ENCODE data around the gene DENND1A. TPM values are rescaled to one million over a fixed set of nuclear protein-coding genes. Genes with fewer than 3 reads are reported as not detected.

DENND1A gene
- total RNA-seq, 1 experiment from 2014 or later: 7.2 TPM

GRCh38 chr9:123684393-123685149 lies 245.4 kb downstream of the DENND1A start:
- no peaks in the 10 kb centered on the region for H3K27me3 ChIP-seq (replicated peaks)
- no peak for DNase-seq (ENCODE audit: low read depth in 1 of 2, low spot score in 2 of 2)
- H3K36me3 ChIP-seq: no peaks in the 10 kb centered on the region
- H3K4me3 ChIP-seq: no peak overlapping the region
- H3K9me3 ChIP-seq (replicated peaks): no peaks in the 10 kb centered on the region
- no peak overlapping the region for H3K27ac ChIP-seq
- H3K4me1 ChIP-seq (replicated peaks): no peaks in the 10 kb centered on the region

- H3K9me3 ChIP-seq (replicated peaks): no peaks in the 10 kb centered on the region
- H3K4me3 ChIP-seq: no peak overlapping the region
- peaks cover 12% of the 10 kb centered on the region for H3K4me1 ChIP-seq (replicated peaks)
- H3K36me3 ChIP-seq: no peaks in the 10 kb centered on the region
- H3K27ac ChIP-seq: no peak overlapping the region
- no peaks in the 10 kb centered on the region for H3K27me3 ChIP-seq (replicated peaks)
- DNase-seq (ENCODE audit: low read depth in 1 of 2, low spot score in 2 of 2): no peak
Observed at GRCh38 chr9:123682746-123683145, 247.2 kb downstream of the DENND1A start.

- no peak for DNase-seq (ENCODE audit: low read depth in 1 of 2, low spot score in 2 of 2)
- Histone ChIP-seq H3K4me1 (replicated peaks) (peaks cover 12% of the 10 kb centered on the region), H3K36me3 (no peaks in the 10 kb centered on the region), H3K9me3 (replicated peaks) (no peaks in the 10 kb centered on the region), H3K4me3 (no peak overlapping the region), H3K27me3 (replicated peaks) (no peaks in the 10 kb centered on the region), H3K27ac (no peak overlapping the region)
Observed at GRCh38 chr9:123680352-123680751, 249.6 kb downstream of the DENND1A start.

- Histone ChIP-seq H3K27ac (no peak overlapping the region), H3K36me3 (no peaks in the 10 kb centered on the region)
Observed at GRCh38 chr9:123679330-123679987, 250.5 kb downstream of the DENND1A start.

GRCh38 chr9:123678878-123679329 lies 251.0 kb downstream of the DENND1A start:
- H3K4me1 ChIP-seq (replicated peaks): peaks cover 12% of the 10 kb centered on the region
- H3K4me3 ChIP-seq: no peak overlapping the region
- H3K27me3 ChIP-seq (replicated peaks): no peaks in the 10 kb centered on the region
- no peaks in the 10 kb centered on the region for H3K36me3 ChIP-seq
- H3K9me3 ChIP-seq (replicated peaks): no peaks in the 10 kb centered on the region
- peak in 1 of 2 experiments; percentile 4 for DNase-seq (ENCODE audit: low read depth in 1 of 2, low spot score in 2 of 2)
- no peak overlapping the region for H3K27ac ChIP-seq

More at GRCh38 chr9:123679330-123679987, 250.5 kb downstream of the DENND1A start:
- H3K9me3 ChIP-seq (replicated peaks): no peaks in the 10 kb centered on the region
- peaks cover 12% of the 10 kb centered on the region for H3K4me1 ChIP-seq (replicated peaks)
- DNase-seq (ENCODE audit: low read depth in 1 of 2, low spot score in 2 of 2): no peak
- no peaks in the 10 kb centered on the region for H3K27me3 ChIP-seq (replicated peaks)
- H3K4me3 ChIP-seq: no peak overlapping the region

- Histone ChIP-seq H3K27me3 (replicated peaks) (no peaks in the 10 kb centered on the region), H3K4me1 (replicated peaks) (peaks cover 12% of the 10 kb centered on the region), H3K4me3 (no peak overlapping the region), H3K36me3 (no peaks in the 10 kb centered on the region), H3K9me3 (replicated peaks) (no peaks in the 10 kb centered on the region), H3K27ac (no peak overlapping the region)
- no peak for DNase-seq (ENCODE audit: low read depth in 1 of 2, low spot score in 2 of 2)
Observed at GRCh38 chr9:123678038-123678877, 251.7 kb downstream of the DENND1A start.

GRCh38 chr9:123676869-123677268 lies 253.1 kb downstream of the DENND1A start:
- DNase-seq (ENCODE audit: low read depth in 1 of 2, low spot score in 2 of 2): no peak
- Histone ChIP-seq H3K27me3 (replicated peaks) (no peaks in the 10 kb centered on the region), H3K27ac (no peak overlapping the region)

GRCh38 chr9:123669346-123669745 lies 260.6 kb downstream of the DENND1A start:
- Histone ChIP-seq H3K27ac (no peak overlapping the region), H3K4me1 (replicated peaks) (no peaks in the 10 kb centered on the region)
- DNase-seq (ENCODE audit: low read depth in 1 of 2, low spot score in 2 of 2): no peak

More at GRCh38 chr9:123676869-123677268, 253.1 kb downstream of the DENND1A start:
- Histone ChIP-seq H3K4me1 (replicated peaks) (peaks cover 12% of the 10 kb centered on the region), H3K9me3 (replicated peaks) (no peaks in the 10 kb centered on the region), H3K36me3 (no peaks in the 10 kb centered on the region), H3K4me3 (no peak overlapping the region)

GRCh38 chr9:123663529-123663928 lies 266.4 kb downstream of the DENND1A start:
- H3K36me3 ChIP-seq: peaks cover 3% of the 10 kb centered on the region; the same call in 1 of the 2 replicates
- no peak overlapping the region for H3K4me3 ChIP-seq
- no peak overlapping the region for H3K27ac ChIP-seq
- no peaks in the 10 kb centered on the region for H3K4me1 ChIP-seq (replicated peaks)
- no peaks in the 10 kb centered on the region for H3K27me3 ChIP-seq (replicated peaks)
- no peak for DNase-seq (ENCODE audit: low read depth in 1 of 2, low spot score in 2 of 2)
- H3K9me3 ChIP-seq (replicated peaks): peaks cover 4% of the 10 kb centered on the region; the same call in 1 of the 2 replicates

More at GRCh38 chr9:123669346-123669745, 260.6 kb downstream of the DENND1A start:
- H3K36me3 ChIP-seq: peaks cover 3% of the 10 kb centered on the region; the same call in 1 of the 2 replicates
- peaks cover 4% of the 10 kb centered on the region; the same call in 1 of the 2 replicates for H3K9me3 ChIP-seq (replicated peaks)
- H3K4me3 ChIP-seq: no peak overlapping the region
- no peaks in the 10 kb centered on the region for H3K27me3 ChIP-seq (replicated peaks)

GRCh38 chr9:123662057-123662776 lies 267.7 kb downstream of the DENND1A start:
- DNase-seq (ENCODE audit: low read depth in 1 of 2, low spot score in 2 of 2): no peak
- peaks cover 3% of the 10 kb centered on the region; the same call in 1 of the 2 replicates for H3K36me3 ChIP-seq
- no peaks in the 10 kb centered on the region for H3K27me3 ChIP-seq (replicated peaks)
- no peak overlapping the region for H3K4me3 ChIP-seq
- H3K9me3 ChIP-seq (replicated peaks): peaks cover 4% of the 10 kb centered on the region; the same call in 1 of the 2 replicates
- no peak overlapping the region for H3K27ac ChIP-seq
- H3K4me1 ChIP-seq (replicated peaks): no peaks in the 10 kb centered on the region

- Histone ChIP-seq H3K36me3 (peaks cover under 1% of the 10 kb centered on the region; the same call in 1 of the 2 replicates), H3K27me3 (replicated peaks) (no peaks in the 10 kb centered on the region), H3K4me1 (replicated peaks) (no peaks in the 10 kb centered on the region), H3K27ac (no peak overlapping the region), H3K4me3 (no peak overlapping the region), H3K9me3 (replicated peaks) (peaks cover 4% of the 10 kb centered on the region; the same call in 1 of the 2 replicates)
- DNase-seq (ENCODE audit: low read depth in 1 of 2, low spot score in 2 of 2): no peak
Observed at GRCh38 chr9:123660691-123661466, 269.0 kb downstream of the DENND1A start.

- no peaks in the 10 kb centered on the region for H3K27me3 ChIP-seq (replicated peaks)
- H3K4me1 ChIP-seq (replicated peaks): no peaks in the 10 kb centered on the region
- no peaks in the 10 kb centered on the region for H3K9me3 ChIP-seq (replicated peaks)
- no peak overlapping the region for H3K27ac ChIP-seq
- no peak for DNase-seq (ENCODE audit: low read depth in 1 of 2, low spot score in 2 of 2)
- no peaks in the 10 kb centered on the region for H3K36me3 ChIP-seq
- H3K4me3 ChIP-seq: no peak overlapping the region
Observed at GRCh38 chr9:123659358-123659757, 270.6 kb downstream of the DENND1A start.
